Esophagus (tissue), 2 donors: Measurements from ENCODE around the gene XPO6. TPM values are rescaled to one million over a fixed set of nuclear protein-coding genes. Genes with fewer than 3 reads are reported as not detected.

Experiments used
- H3K27ac ChIP-seq, 2 donors: one replicate each; pipeline ENCODE4 v1.5.1; 2013; ENCODE audit warnings: low read depth in 2 of 2, mild to moderate bottlenecking in 2 of 2, inconsistent platforms in 1 of 2, low read length in 1 of 2, moderate library complexity in 1 of 2
- H3K27me3 ChIP-seq, 2 donors: one replicate each; pipeline ENCODE4 v1.6.1; 2013; ENCODE audit warnings: low read length in 2 of 2, control low read depth in 1 of 2, mild to moderate bottlenecking in 1 of 2; ENCODE audit not compliant: insufficient read depth in 2 of 2, control insufficient read depth in 1 of 2
- H3K36me3 ChIP-seq, 2 donors: one replicate each; pipeline ENCODE4 v1.6.1; 2013; ENCODE audit warnings: low read length in 1 of 2; ENCODE audit not compliant: control insufficient read depth in 2 of 2, insufficient read depth in 2 of 2
- H3K4me1 ChIP-seq, 2 donors: one replicate each; pipeline ENCODE4 v1.6.1; 2013; ENCODE audit warnings: low read length in 1 of 2; ENCODE audit not compliant: control insufficient read depth in 2 of 2, insufficient read depth in 2 of 2
- H3K4me3 ChIP-seq, 2 donors: one replicate each; pipeline ENCODE4 v1.5.1; 2013; ENCODE audit warnings: low read length in 2 of 2, mild to moderate bottlenecking in 2 of 2, low read depth in 1 of 2, moderate library complexity in 1 of 2
- H3K9me3 ChIP-seq, 2 donors: one replicate each; pipeline ENCODE4 v1.6.1; 2013; ENCODE audit warnings: mild to moderate bottlenecking in 2 of 2, low read depth in 1 of 2, low read length in 1 of 2, moderate library complexity in 1 of 2; ENCODE audit not compliant: control insufficient read depth in 2 of 2, insufficient read depth in 1 of 2
- WGBS, 2 donors: extraction: QIAGEN DNeasy Blood & Tissue Kit; methylation state at CpG; one replicate each; pipeline ENCODE4 v1.1.7; 2013; 5-methylcytosine and 5-hydroxymethylcytosine counted together
- polyA plus RNA-seq, 2 donors: library from polyadenylated mRNA; stranded (reverse); fragments of 200-250 nt; gene quantifications; one replicate each; pipeline ENCODE4 v1.2.3, GENCODE V29; 2013
- donor health status: healthy with polysubstance abuse.
- donor health status: Bipolar disorder and iron deficiency.

The XPO6 gene
- polyA plus RNA-seq, 2 donors, result 50.6 to 52.1 TPM

DNA sequence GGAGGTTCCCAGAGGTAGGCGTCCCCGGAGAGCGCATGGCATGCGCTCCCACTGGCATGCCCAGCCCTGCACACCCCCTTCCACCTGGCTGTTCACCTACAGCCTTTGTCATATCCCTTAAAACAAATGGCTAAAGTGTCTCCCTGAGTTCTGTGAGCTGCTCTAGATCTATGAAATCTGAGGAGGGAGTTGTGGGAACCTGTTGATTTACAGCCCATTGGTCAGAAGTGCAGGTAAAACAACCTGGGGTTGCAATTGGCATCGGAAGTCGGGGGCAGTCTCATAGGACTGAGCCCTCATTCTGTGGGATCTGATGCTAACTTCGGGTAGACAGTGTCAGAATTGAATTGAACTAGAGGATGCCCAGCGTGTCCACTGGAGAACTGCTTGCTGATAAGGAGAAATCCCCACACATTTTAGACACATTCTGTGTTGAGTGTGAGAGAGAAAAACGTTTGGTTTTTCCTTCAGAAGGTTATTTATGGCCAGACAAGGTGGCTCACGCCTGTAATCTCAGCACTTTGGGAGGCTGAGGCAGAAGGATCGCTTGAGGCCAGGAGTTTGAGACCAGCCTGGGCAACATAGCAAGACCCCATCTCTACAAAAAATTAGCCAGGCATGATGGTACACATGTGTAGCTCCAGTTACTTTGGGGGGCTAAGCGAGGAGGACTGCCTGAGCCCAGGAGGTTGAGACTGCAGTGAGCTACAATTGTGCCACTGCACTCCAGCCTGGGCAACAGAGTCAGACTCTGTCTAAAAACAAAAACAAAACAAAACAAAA is 126.2 kb downstream of the XPO6 start:
- Histone ChIP-seq H3K27ac (no peak overlapping the region), H3K36me3 (no peaks in the 10 kb centered on the region), H3K27me3 (no peaks in the 10 kb centered on the region), H3K4me1 (peaks cover 0 to 17% of the 10 kb centered on the region in 2 donors), H3K9me3 (no peaks in the 10 kb centered on the region), H3K4me3 (no peak overlapping the region)
- 66 to 72% methylated on average over 12 of the region's 12 CpGs for WGBS, 2 donors

DNA sequence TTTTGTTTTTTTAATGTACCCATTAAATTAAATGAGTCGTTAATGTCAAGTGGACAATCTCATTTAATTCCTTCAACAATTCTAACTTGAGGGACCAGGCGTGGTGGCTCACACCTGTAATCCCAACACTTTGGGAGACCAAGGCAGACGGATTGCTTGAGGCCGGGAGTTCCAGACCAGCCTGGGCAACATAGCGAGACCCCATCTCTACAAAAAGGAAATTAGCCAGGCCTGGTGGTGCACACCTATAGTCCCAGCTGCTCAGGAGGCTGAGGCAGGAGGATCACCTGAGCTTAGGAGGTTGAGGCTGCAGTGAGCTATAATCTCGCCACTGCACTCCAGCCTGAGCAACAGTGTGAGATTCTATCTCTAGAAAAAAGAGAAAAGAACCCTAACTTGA is 127.6 kb downstream of the XPO6 start:
- H3K4me1 ChIP-seq, result peaks cover 0 to 15% of the 10 kb centered on the region in 2 donors
- no peaks in the 10 kb centered on the region for H3K27me3 ChIP-seq
- 87 to 91% methylated on average over 6 of the region's 6 CpGs for WGBS, 2 donors
- no peak overlapping the region for H3K27ac ChIP-seq
- H3K36me3 ChIP-seq, result no peaks in the 10 kb centered on the region
- H3K4me3 ChIP-seq, result no peak overlapping the region
- H3K9me3 ChIP-seq, result no peaks in the 10 kb centered on the region

DNA sequence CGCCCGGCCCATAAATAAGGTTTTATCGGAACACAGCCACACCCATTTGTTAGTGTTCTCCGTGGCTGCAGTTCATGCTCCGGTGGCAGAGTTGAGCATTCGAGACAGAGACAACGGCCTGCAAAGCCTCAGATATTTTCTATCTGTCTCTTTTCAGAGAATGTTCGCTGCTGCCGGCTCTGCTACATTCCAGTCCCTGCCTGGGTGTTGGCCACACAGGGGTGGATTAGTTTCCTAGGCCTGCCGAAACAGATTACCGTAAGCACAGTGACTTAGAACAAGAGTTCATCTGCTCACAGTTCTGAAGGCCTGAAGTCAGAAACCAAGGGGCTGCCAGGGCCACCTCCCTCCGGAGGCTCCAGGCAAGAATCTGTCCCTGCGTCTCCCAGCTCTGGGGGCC is 129.1 kb downstream of the XPO6 start:
- H3K4me3 ChIP-seq, result no peak overlapping the region
- H3K36me3 ChIP-seq, result no peaks in the 10 kb centered on the region
- peak overlapping the region; percentile 96 for H3K27ac ChIP-seq
- H3K4me1 ChIP-seq, result peaks cover 0 to 15% of the 10 kb centered on the region in 2 donors
- H3K27me3 ChIP-seq, result no peaks in the 10 kb centered on the region
- 36 to 55% methylated on average over 13 of the region's 13 CpGs for WGBS, 2 donors
- H3K9me3 ChIP-seq, result no peaks in the 10 kb centered on the region

DNA sequence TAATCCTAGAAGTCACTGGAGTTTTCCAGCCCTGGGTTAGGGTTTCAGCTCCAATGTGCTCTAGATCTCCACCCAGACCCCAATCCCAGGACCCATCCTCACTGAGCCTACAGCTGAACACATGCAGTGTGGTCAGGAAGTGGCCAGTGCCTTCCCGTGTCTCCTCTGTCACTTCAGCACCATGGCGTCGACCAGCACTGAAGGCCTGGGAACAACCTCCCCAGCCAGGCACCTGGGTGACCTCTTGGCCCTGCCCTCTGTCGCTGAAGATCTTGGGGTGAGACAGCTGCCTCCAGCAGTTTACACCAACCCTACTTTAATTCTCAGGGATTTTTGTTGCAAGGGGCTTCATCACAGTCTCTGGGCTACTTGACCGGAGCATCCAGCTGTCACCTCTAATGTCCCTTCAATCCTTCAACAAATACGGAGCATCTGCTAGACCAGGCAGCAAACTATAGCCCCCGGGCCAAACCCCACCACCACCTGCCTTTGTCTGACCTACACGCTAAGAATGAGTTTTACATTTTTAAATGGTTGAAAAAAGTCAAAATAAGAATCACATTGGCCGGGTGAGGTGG is 130.3 kb downstream of the XPO6 start:
- H3K9me3 ChIP-seq, result no peaks in the 10 kb centered on the region
- WGBS, 2 donors, result 73 to 80% methylated on average over 9 of the region's 9 CpGs
- H3K4me3 ChIP-seq, result no peak overlapping the region
- no peaks in the 10 kb centered on the region for H3K36me3 ChIP-seq
- H3K27me3 ChIP-seq, result no peaks in the 10 kb centered on the region
- peak overlapping the region; percentile 96 for H3K27ac ChIP-seq
- H3K4me1 ChIP-seq, result peaks cover 0 to 15% of the 10 kb centered on the region in 2 donors

DNA sequence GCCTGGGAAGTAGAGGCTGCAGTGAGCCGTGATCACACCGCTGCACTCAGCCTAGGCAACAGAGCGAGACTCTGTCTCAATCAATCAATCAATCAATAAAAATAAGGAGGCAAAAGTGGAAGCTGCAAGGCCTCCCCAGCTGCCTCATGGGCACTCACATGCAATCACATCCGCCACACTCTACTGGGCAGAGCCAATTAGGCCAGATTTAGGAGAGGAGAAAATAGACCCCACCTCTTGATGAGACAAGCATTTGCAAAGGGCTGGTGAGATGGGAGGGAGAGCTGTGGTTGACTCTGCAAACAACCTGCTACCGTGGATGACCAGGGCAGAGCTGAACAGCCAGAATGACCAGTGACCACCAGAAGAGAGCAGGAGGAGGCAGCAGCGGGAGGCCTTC is 133.5 kb downstream of the XPO6 start:
- H3K9me3 ChIP-seq, result no peaks in the 10 kb centered on the region
- 85 to 94% methylated on average over 6 of the region's 6 CpGs for WGBS, 2 donors
- no peaks in the 10 kb centered on the region for H3K27me3 ChIP-seq
- H3K27ac ChIP-seq, result no peak overlapping the region
- no peak overlapping the region for H3K4me3 ChIP-seq
- H3K4me1 ChIP-seq, result peaks cover 0 to 7% of the 10 kb centered on the region in 2 donors
- no peaks in the 10 kb centered on the region for H3K36me3 ChIP-seq

DNA sequence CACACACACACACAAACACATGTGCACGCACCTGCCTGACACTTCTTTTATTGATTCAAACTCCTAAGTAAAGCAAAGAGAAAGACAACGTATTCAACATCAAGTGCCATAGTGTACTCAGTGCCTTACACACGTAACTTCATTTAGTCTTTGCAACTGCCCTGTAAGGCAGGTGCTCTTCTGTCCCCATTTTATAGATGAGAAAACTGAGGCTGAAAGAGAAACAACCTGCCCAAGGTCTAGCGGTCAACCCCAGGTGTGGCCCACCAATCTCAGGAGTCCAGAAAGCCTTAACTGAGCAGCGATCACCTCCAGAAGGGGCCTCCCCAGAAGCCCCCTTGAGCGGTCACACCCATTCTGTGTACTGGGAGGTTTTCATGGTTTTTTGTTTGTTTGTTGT is 137.9 kb downstream of the XPO6 start:
- WGBS, 2 donors, result 92 to 93% methylated on average over 6 of the region's 6 CpGs
- no peaks in the 10 kb centered on the region for H3K9me3 ChIP-seq
- no peak overlapping the region for H3K4me3 ChIP-seq
- peaks cover 0 to under 1% of the 10 kb centered on the region in 2 donors for H3K27me3 ChIP-seq
- no peak overlapping the region for H3K27ac ChIP-seq
- no peaks in the 10 kb centered on the region for H3K4me1 ChIP-seq
- no peaks in the 10 kb centered on the region for H3K36me3 ChIP-seq

DNA sequence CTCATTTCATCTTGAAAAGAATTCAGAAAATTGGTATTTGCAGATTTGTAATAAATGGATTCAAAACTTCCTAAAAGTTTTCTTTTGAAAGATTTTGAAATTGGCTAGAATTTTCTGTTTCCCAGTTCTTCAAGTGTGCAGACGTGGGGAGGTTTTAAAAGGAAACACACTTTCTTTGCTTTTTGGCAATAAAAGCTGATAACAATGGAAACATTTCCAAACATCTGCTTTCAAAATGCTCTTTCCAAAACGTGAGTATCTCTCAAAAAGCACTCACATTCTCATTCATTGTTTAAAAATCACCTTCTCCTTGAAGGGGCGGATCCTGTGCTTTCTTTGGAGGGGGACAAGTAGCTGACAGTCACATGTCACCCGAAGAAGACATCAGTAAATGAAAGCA is 139.7 kb downstream of the XPO6 start:
- H3K9me3 ChIP-seq, result no peaks in the 10 kb centered on the region
- no peaks in the 10 kb centered on the region for H3K36me3 ChIP-seq
- H3K27ac ChIP-seq, result no peak overlapping the region
- H3K4me3 ChIP-seq, result no peak overlapping the region
- peaks cover 0 to 3% of the 10 kb centered on the region in 2 donors for H3K27me3 ChIP-seq
- 48 to 49% methylated on average over 4 of the region's 4 CpGs for WGBS, 2 donors
- no peaks in the 10 kb centered on the region for H3K4me1 ChIP-seq

DNA sequence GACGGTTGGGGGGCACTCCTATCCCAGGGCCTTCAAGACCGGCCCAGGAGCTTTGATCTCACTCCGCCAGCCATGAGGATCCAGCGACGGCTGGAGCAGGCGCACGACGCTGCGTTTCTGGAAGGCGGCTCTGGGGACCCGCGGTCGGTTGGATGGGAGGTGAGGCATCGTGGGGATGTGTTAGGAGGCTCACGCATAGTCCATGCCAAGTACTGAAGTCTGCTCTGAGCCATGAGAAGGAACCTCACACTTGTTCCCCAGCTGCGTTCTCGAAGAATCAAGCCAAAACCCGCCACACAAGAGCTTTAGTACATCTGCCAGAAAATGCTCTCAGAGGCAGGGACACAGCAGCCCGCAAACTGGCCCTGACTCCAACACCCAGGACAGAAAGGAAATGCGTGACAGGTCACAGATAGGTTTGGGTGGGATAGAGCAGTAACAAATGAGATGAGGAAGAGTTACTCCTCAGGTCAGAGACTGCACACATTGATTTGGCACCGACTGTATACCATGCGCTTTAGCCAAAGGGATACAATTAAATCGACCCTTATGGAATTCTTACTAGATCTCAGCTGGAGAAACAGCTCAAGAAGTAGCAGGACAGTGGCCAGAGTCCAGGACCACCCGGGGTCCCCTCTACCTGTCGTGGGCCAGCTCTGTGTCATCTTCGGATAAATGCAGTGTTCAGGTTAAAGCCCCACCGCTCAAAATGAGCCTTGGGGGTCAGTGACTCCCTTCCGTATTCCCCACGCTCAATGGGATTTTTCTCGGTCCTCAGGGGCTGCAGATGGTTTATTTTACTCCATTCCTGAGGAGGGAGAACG is 141.6 kb downstream of the XPO6 start:
- H3K36me3 ChIP-seq, result no peaks in the 10 kb centered on the region
- WGBS, 2 donors, result 65 to 72% methylated on average over 31 of the region's 31 CpGs
- no peaks in the 10 kb centered on the region for H3K4me1 ChIP-seq
- no peaks in the 10 kb centered on the region for H3K9me3 ChIP-seq
- H3K27me3 ChIP-seq, result peaks cover 0 to 3% of the 10 kb centered on the region in 2 donors
- no peak overlapping the region for H3K4me3 ChIP-seq
- no peak overlapping the region for H3K27ac ChIP-seq

DNA sequence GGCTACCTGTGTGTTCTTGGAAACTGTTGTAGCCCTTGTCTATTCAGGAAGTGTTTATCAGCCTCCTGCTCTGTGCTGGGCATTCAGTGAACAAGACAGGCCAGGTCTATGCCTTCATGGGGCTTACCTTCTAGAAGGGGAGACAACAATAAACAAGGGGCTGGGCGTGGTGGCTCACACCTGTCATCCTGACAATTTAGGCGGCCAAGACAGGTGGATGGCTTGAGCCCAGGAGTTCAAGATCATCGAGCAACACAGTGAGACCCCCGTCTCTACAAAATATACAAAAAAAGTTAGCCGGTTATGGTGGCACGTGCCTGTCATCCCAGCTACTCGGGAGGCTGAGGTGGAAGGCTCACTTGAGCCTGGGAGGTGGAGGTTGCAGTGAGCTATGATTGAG is 142.8 kb downstream of the XPO6 start:
- Histone ChIP-seq H3K27ac (no peak overlapping the region), H3K4me1 (no peaks in the 10 kb centered on the region), H3K4me3 (no peak overlapping the region), H3K9me3 (no peaks in the 10 kb centered on the region), H3K27me3 (peaks cover 0 to 3% of the 10 kb centered on the region in 2 donors), H3K36me3 (no peaks in the 10 kb centered on the region)
- WGBS, 2 donors, result 89% methylated on average over 7 of the region's 7 CpGs
